GM12878 (cell line): Measurements from ENCODE around the gene COL19A1.

ENCODE experiments used
- BHLHE40 ChIP-seq, 2 experiments: fragments of 450-650 bp in 1 of 2; IDR thresholded peaks; 2 replicates each; pipeline ENCODE4 v1.6.1; 2011 to 2017; ENCODE audit warnings: low read depth in 2 of 2, borderline replicate concordance in 1 of 2, improper control_type of control experiment in 1 of 2, low read length in 1 of 2, mild to moderate bottlenecking in 1 of 2
- CREB1 ChIP-seq: IDR thresholded peaks from 2 replicates; pipeline ENCODE4 v1.6.1; 2012; ENCODE audit warnings: low read depth, mild to moderate bottlenecking, inconsistent platforms
- CREM ChIP-seq: IDR thresholded peaks from 2 replicates; pipeline ENCODE4 v1.6.1; 2014; ENCODE audit warnings: antibody characterized with exemption, low read depth
- CTCF ChIP-seq, 3 experiments: IDR thresholded peaks in 2 of 3; conservative IDR thresholded peaks in 1 of 3; 2 replicates each; pipeline ENCODE4 v1.5.1; 2011; ENCODE audit warnings: low read depth in 3 of 3, low read length in 3 of 3, mild to moderate bottlenecking in 3 of 3, control low read depth in 2 of 3, moderate library complexity in 2 of 3, inconsistent platforms in 1 of 3, mixed read lengths in 1 of 3; ENCODE audit not compliant: control insufficient read depth in 2 of 3, insufficient read depth in 1 of 3; ENCODE audit errors: extremely low read depth in 1 of 3
- STAT1 ChIP-seq: fragments of 450-650 bp; conservative IDR thresholded peaks from 2 replicates; pipeline ENCODE4 v1.6.1; 2014; ENCODE audit warnings: antibody characterized with exemption, mild to moderate bottlenecking

DNA sequence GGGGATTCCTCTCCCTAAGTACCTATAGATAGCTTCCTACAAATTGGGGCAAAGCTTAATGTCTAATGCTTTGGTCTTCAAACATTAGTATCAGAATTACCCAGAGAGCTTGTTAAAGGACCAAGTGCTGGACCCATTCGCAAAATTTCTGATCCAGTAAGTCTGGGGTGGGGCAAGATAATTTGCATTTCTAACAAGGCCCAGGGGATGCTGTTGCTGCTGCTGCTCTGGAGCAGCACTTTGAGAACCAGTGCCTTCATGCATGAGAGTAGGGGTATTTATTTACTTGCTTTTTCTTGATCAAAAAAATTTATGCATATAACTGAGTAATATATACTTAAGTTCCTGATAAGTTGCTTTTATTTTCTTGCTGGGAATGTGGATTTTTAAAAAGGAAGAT is 24.5 kb upstream of the COL19A1 start:
- TF ChIP-seq STAT1 (no peak), CREM (no peak), CTCF (IDR thresholded peaks at IDR 0.05 in 2 of 3, conservative IDR thresholded peaks at IDR 0.05 in 1 of 3; ENCODE audit: control insufficient read depth in 2 of 3, extremely low read depth in 1 of 3, insufficient read depth in 1 of 3, low read depth in 3 of 3, low read length in 3 of 3) (no peak), CREB1 (no peak), BHLHE40 (IDR thresholded peaks at IDR 0.05; ENCODE audit: borderline replicate concordance in 1 of 2, low read depth in 2 of 2, low read length in 1 of 2) (no peak)
